GM21360 (cell line): ENCODE data around the gene TDRD9.

Source experiments
- ATAC-seq: cut with Tn5 transposase; IDR thresholded peaks from one replicate; pipeline ENCODE4 v1.9.1; 2021; ENCODE audit warnings: mild to moderate bottlenecking, moderate library complexity; ENCODE audit not compliant: unreplicated experiment

The TDRD9 gene

GRCh38 chr14:104087505-104087904 is 159.2 kb downstream of the TDRD9 start:
- ATAC-seq: no peak

- ATAC-seq: no peak
Measured at GRCh38 chr14:104087981-104088850, 160.0 kb downstream of the TDRD9 start.

- no peak for ATAC-seq
Measured at GRCh38 chr14:104090071-104090748, 162.0 kb downstream of the TDRD9 start.

- no peak for ATAC-seq
Measured at GRCh38 chr14:104091061-104091926, 163.0 kb downstream of the TDRD9 start.

GRCh38 chr14:104091927-104092771 is 163.9 kb downstream of the TDRD9 start:
- ATAC-seq: no peak

- ATAC-seq: no peak
Measured at GRCh38 chr14:104092931-104093365, 164.7 kb downstream of the TDRD9 start.

- no peak for ATAC-seq
Measured at GRCh38 chr14:104093366-104094055, 165.3 kb downstream of the TDRD9 start.

GRCh38 chr14:104094056-104094708 is 165.9 kb downstream of the TDRD9 start:
- ATAC-seq: no peak

- no peak for ATAC-seq
Measured at GRCh38 chr14:104094709-104095425, 166.6 kb downstream of the TDRD9 start.

GRCh38 chr14:104095426-104096310 is 167.4 kb downstream of the TDRD9 start:
- ATAC-seq: no peak

GRCh38 chr14:104096318-104096717 is 168.1 kb downstream of the TDRD9 start:
- no peak for ATAC-seq

GRCh38 chr14:104096751-104097700 is 168.8 kb downstream of the TDRD9 start:
- ATAC-seq: no peak

- no peak for ATAC-seq
Measured at GRCh38 chr14:104098272-104099095, 170.2 kb downstream of the TDRD9 start.

- ATAC-seq: no peak
Measured at GRCh38 chr14:104099096-104100041, 171.1 kb downstream of the TDRD9 start.
